Vagina (tissue), 2 donors: Measurements from ENCODE around the gene MESP2. TPM values are rescaled to one million over a fixed set of nuclear protein-coding genes. Genes with fewer than 3 reads are reported as not detected.

Experiments
- DNase-seq, 2 donors: peaks; one replicate each; pipeline ENCODE4 v3.0.0-alpha.2; 2017; ENCODE audit errors: extremely low spot score in 2 of 2
- H3K27ac ChIP-seq: fragments of 200-600 bp; sonication (generic); one replicate; pipeline ENCODE4 v1.5.1; 2019
- H3K27me3 ChIP-seq: fragments of 200-600 bp; sonication (generic); one replicate; pipeline ENCODE4 v1.5.1; 2019
- H3K36me3 ChIP-seq, 2 donors: fragments of 200-600 bp; sonication (generic); one replicate each; pipeline ENCODE4 v1.5.1; 2017 to 2019
- H3K4me1 ChIP-seq: fragments of 200-600 bp; sonication (generic); one replicate; pipeline ENCODE4 v1.5.1; 2019
- H3K4me3 ChIP-seq, 2 donors: fragments of 200-600 bp; sonication (generic); 1 replicate in 1 of 2; 2 replicates in 1 of 2; pipeline ENCODE4 v1.5.1; 2016 to 2019
- H3K9me3 ChIP-seq: fragments of 200-600 bp; sonication (generic); one replicate; pipeline ENCODE4 v1.5.1; 2019
- CTCF ChIP-seq, 3 experiments: fragments of 450-650 bp in 2 of 3; fragments of 200-600 bp in 1 of 3; sonication (generic) in 1 of 3; IDR thresholded peaks; one replicate each; pipeline ENCODE4 v1.5.1; 2017 to 2019; ENCODE audit warnings: antibody characterized with exemption in 3 of 3, mild to moderate bottlenecking in 2 of 3, moderate library complexity in 2 of 3
- POLR2A ChIP-seq, 2 donors: fragments of 450-650 bp; IDR thresholded peaks; one replicate each; pipeline ENCODE4 v1.6.1; 2017; ENCODE audit warnings: antibody characterized with exemption in 2 of 2, mild to moderate bottlenecking in 2 of 2, moderate library complexity in 2 of 2
- POLR2AphosphoS5 ChIP-seq, 2 donors: sonication (generic); formaldehyde crosslinking; IDR thresholded peaks; one replicate each; pipeline ENCODE4 v1.9.0; 2017; ENCODE audit warnings: antibody characterized with exemption in 2 of 2, mild to moderate bottlenecking in 2 of 2, low read depth in 1 of 2; ENCODE audit not compliant: insufficient read depth in 1 of 2
- intact Hi-C: fragments of 100-400 bp; cut with DNase I; formaldehyde crosslinking; loops from one replicate; pipeline ENCODE4 v1.15.1; 2023
- total RNA-seq: library from RNA; depleted of rRNA; stranded (reverse); fragments of >200 nt; gene quantifications from one replicate; pipeline ENCODE4 v1.2.3, GENCODE V29; 2016

Gene MESP2
- total RNA-seq, 1 donor from 2014 or later, result not detected

GRCh38 chr15:89802986-89803824 lies 27.1 kb downstream of the MESP2 start:
- Histone ChIP-seq H3K27me3 (no peaks in the 10 kb centered on the region), H3K36me3 (peaks cover 0 to 25% of the 10 kb centered on the region in 2 donors), H3K9me3 (no peaks in the 10 kb centered on the region), H3K4me3 (no peak overlapping the region), H3K4me1 (no peaks in the 10 kb centered on the region), H3K27ac (no peak overlapping the region)
- DNase-seq, result no peak
- intact Hi-C loops, result no loop called here
- TF ChIP-seq CTCF (IDR thresholded peaks at IDR 0.05) (no peak), POLR2A (IDR thresholded peaks at IDR 0.05) (no peak)

GRCh38 chr15:89803941-89804800 lies 28.0 kb downstream of the MESP2 start:
- H3K27ac ChIP-seq, result no peak overlapping the region
- H3K27me3 ChIP-seq, result no peaks in the 10 kb centered on the region
- no peak for DNase-seq
- peaks cover 0 to 21% of the 10 kb centered on the region in 2 donors for H3K36me3 ChIP-seq
- no peak for TF ChIP-seq POLR2AphosphoS5 (IDR thresholded peaks at IDR 0.05; ENCODE audit: insufficient read depth in 1 of 2, low read depth in 1 of 2)
- TF ChIP-seq CTCF (IDR thresholded peaks at IDR 0.05), result no peak
- no peak for TF ChIP-seq POLR2A (IDR thresholded peaks at IDR 0.05)
- H3K4me3 ChIP-seq, result no peak overlapping the region
- H3K9me3 ChIP-seq, result no peaks in the 10 kb centered on the region
- intact Hi-C loops, result no loop called here
- H3K4me1 ChIP-seq, result peaks cover 7% of the 10 kb centered on the region

GRCh38 chr15:89805241-89806209 lies 29.4 kb downstream of the MESP2 start:
- H3K36me3 ChIP-seq, result peaks cover 0 to 18% of the 10 kb centered on the region in 2 donors
- no peak for DNase-seq

GRCh38 chr15:89806210-89806558 lies 30.1 kb downstream of the MESP2 start:
- TF ChIP-seq POLR2A (IDR thresholded peaks at IDR 0.05) (no peak), CTCF (IDR thresholded peaks at IDR 0.05) (no peak), POLR2AphosphoS5 (IDR thresholded peaks at IDR 0.05; ENCODE audit: insufficient read depth in 1 of 2, low read depth in 1 of 2) (no peak)
- no peak for DNase-seq
- peaks cover 21% of the 10 kb centered on the region for H3K4me1 ChIP-seq
- no peak overlapping the region for H3K27ac ChIP-seq
- H3K4me3 ChIP-seq, result no peak overlapping the region
- H3K27me3 ChIP-seq, result no peaks in the 10 kb centered on the region
- no peaks in the 10 kb centered on the region for H3K9me3 ChIP-seq
- peaks cover 0 to 18% of the 10 kb centered on the region in 2 donors for H3K36me3 ChIP-seq
- intact Hi-C loops, result no loop called here

More at GRCh38 chr15:89805241-89806209, 29.4 kb downstream of the MESP2 start:
- no peak overlapping the region for H3K4me3 ChIP-seq
- H3K9me3 ChIP-seq, result no peaks in the 10 kb centered on the region
- intact Hi-C loops, result no loop called here
- H3K27me3 ChIP-seq, result no peaks in the 10 kb centered on the region
- H3K4me1 ChIP-seq, result peaks cover 17% of the 10 kb centered on the region
- TF ChIP-seq CTCF (IDR thresholded peaks at IDR 0.05) (no peak), POLR2A (IDR thresholded peaks at IDR 0.05) (no peak), POLR2AphosphoS5 (IDR thresholded peaks at IDR 0.05; ENCODE audit: insufficient read depth in 1 of 2, low read depth in 1 of 2) (no peak)
- no peak overlapping the region for H3K27ac ChIP-seq
